ENCODE results near the gene PRKN.

Gene PRKN

GRCh38 chr6:161676586-161676985 is 1051.0 kb downstream of the PRKN start:
- Histone ChIP-seq H3K27me3 (replicated peaks; ENCODE audit: control insufficient read depth, insufficient read depth, low read length, poor library complexity, severe bottlenecking) (no peaks in the 10 kb centered on the region), H3K4me3 (ENCODE audit: insufficient read depth, low read depth, low read length, poor library complexity, severe bottlenecking) (no peak overlapping the region), H3K4me1 (ENCODE audit: control insufficient read depth, insufficient read depth, low read length, poor library complexity, severe bottlenecking) (no peaks in the 10 kb centered on the region), H3K36me3 (ENCODE audit: control insufficient read depth, insufficient read depth, low read length) (no peaks in the 10 kb centered on the region), H3K9me3 (ENCODE audit: control insufficient read depth, low read length) (no peaks in the 10 kb centered on the region), H3K27ac (ENCODE audit: insufficient read depth, low read length, poor library complexity, severe bottlenecking) (no peak overlapping the region)
- no peak for DNase-seq

GRCh38 chr6:161674930-161675682 is 1052.5 kb downstream of the PRKN start:
- no peak for DNase-seq
- no peaks in the 10 kb centered on the region for H3K36me3 ChIP-seq (ENCODE audit: control insufficient read depth, insufficient read depth, low read length)
- no peaks in the 10 kb centered on the region for H3K27me3 ChIP-seq (replicated peaks; ENCODE audit: control insufficient read depth, insufficient read depth, low read length, poor library complexity, severe bottlenecking)
- no peak overlapping the region for H3K27ac ChIP-seq (ENCODE audit: insufficient read depth, low read length, poor library complexity, severe bottlenecking)
- H3K9me3 ChIP-seq (ENCODE audit: control insufficient read depth, low read length), result no peaks in the 10 kb centered on the region
- H3K4me3 ChIP-seq (ENCODE audit: insufficient read depth, low read depth, low read length, poor library complexity, severe bottlenecking), result no peak overlapping the region
- H3K4me1 ChIP-seq (ENCODE audit: control insufficient read depth, insufficient read depth, low read length, poor library complexity, severe bottlenecking), result no peaks in the 10 kb centered on the region

GRCh38 chr6:161673026-161673425 is 1054.5 kb downstream of the PRKN start:
- no peaks in the 10 kb centered on the region for H3K9me3 ChIP-seq (ENCODE audit: control insufficient read depth, low read length)
- H3K27me3 ChIP-seq (replicated peaks; ENCODE audit: control insufficient read depth, insufficient read depth, low read length, poor library complexity, severe bottlenecking), result no peaks in the 10 kb centered on the region
- H3K36me3 ChIP-seq (ENCODE audit: control insufficient read depth, insufficient read depth, low read length), result no peaks in the 10 kb centered on the region
- no peak overlapping the region for H3K27ac ChIP-seq (ENCODE audit: insufficient read depth, low read length, poor library complexity, severe bottlenecking)
- H3K4me3 ChIP-seq (ENCODE audit: insufficient read depth, low read depth, low read length, poor library complexity, severe bottlenecking), result no peak overlapping the region
- DNase-seq, result no peak
- H3K4me1 ChIP-seq (ENCODE audit: control insufficient read depth, insufficient read depth, low read length, poor library complexity, severe bottlenecking), result no peaks in the 10 kb centered on the region

GRCh38 chr6:161671117-161671516 is 1056.4 kb downstream of the PRKN start:
- Histone ChIP-seq H3K4me3 (ENCODE audit: insufficient read depth, low read depth, low read length, poor library complexity, severe bottlenecking) (no peak overlapping the region), H3K36me3 (ENCODE audit: control insufficient read depth, insufficient read depth, low read length) (no peaks in the 10 kb centered on the region), H3K27me3 (replicated peaks; ENCODE audit: control insufficient read depth, insufficient read depth, low read length, poor library complexity, severe bottlenecking) (no peaks in the 10 kb centered on the region), H3K4me1 (ENCODE audit: control insufficient read depth, insufficient read depth, low read length, poor library complexity, severe bottlenecking) (no peaks in the 10 kb centered on the region), H3K27ac (ENCODE audit: insufficient read depth, low read length, poor library complexity, severe bottlenecking) (no peak overlapping the region), H3K9me3 (ENCODE audit: control insufficient read depth, low read length) (no peaks in the 10 kb centered on the region)
- no peak for DNase-seq

GRCh38 chr6:161668665-161669064 is 1058.9 kb downstream of the PRKN start:
- DNase-seq, result no peak
- no peaks in the 10 kb centered on the region for H3K9me3 ChIP-seq (ENCODE audit: control insufficient read depth, low read length)
- no peak overlapping the region for H3K27ac ChIP-seq (ENCODE audit: insufficient read depth, low read length, poor library complexity, severe bottlenecking)
- no peaks in the 10 kb centered on the region for H3K36me3 ChIP-seq (ENCODE audit: control insufficient read depth, insufficient read depth, low read length)
- H3K4me3 ChIP-seq (ENCODE audit: insufficient read depth, low read depth, low read length, poor library complexity, severe bottlenecking), result no peak overlapping the region
- H3K4me1 ChIP-seq (ENCODE audit: control insufficient read depth, insufficient read depth, low read length, poor library complexity, severe bottlenecking), result no peaks in the 10 kb centered on the region
- H3K27me3 ChIP-seq (replicated peaks; ENCODE audit: control insufficient read depth, insufficient read depth, low read length, poor library complexity, severe bottlenecking), result no peaks in the 10 kb centered on the region

DNA sequence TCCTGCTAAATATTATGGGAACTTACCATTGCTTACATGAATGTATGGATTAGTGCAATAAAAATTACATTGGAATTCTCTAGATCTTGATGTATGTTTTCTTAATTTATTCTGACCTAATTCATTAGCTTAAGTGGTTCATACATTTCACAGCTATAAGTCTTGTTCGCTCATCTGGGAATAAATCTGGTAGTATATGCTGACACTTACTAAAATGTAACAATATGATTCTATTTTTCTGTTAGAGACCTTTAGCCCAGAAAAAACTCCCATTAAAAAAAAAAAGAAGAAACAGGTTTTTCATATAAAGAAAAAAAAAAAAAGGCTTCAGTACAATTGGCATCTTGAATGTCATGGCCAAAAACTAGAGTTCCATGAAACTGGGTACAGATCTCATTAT is 1059.6 kb downstream of the PRKN start:
- Histone ChIP-seq H3K4me3 (ENCODE audit: insufficient read depth, low read depth, low read length, poor library complexity, severe bottlenecking) (no peak overlapping the region), H3K36me3 (ENCODE audit: control insufficient read depth, insufficient read depth, low read length) (no peaks in the 10 kb centered on the region), H3K27me3 (replicated peaks; ENCODE audit: control insufficient read depth, insufficient read depth, low read length, poor library complexity, severe bottlenecking) (no peaks in the 10 kb centered on the region), H3K4me1 (ENCODE audit: control insufficient read depth, insufficient read depth, low read length, poor library complexity, severe bottlenecking) (no peaks in the 10 kb centered on the region), H3K9me3 (ENCODE audit: control insufficient read depth, low read length) (no peaks in the 10 kb centered on the region), H3K27ac (ENCODE audit: insufficient read depth, low read length, poor library complexity, severe bottlenecking) (no peak overlapping the region)
- DNase-seq, result no peak

- no peak for DNase-seq
- Histone ChIP-seq H3K4me1 (ENCODE audit: control insufficient read depth, insufficient read depth, low read length, poor library complexity, severe bottlenecking) (no peaks in the 10 kb centered on the region), H3K27ac (ENCODE audit: insufficient read depth, low read length, poor library complexity, severe bottlenecking) (no peak overlapping the region), H3K4me3 (ENCODE audit: insufficient read depth, low read depth, low read length, poor library complexity, severe bottlenecking) (no peak overlapping the region), H3K36me3 (ENCODE audit: control insufficient read depth, insufficient read depth, low read length) (no peaks in the 10 kb centered on the region), H3K9me3 (ENCODE audit: control insufficient read depth, low read length) (no peaks in the 10 kb centered on the region), H3K27me3 (replicated peaks; ENCODE audit: control insufficient read depth, insufficient read depth, low read length, poor library complexity, severe bottlenecking) (no peaks in the 10 kb centered on the region)
Observed at GRCh38 chr6:161663682-161664081, 1063.9 kb downstream of the PRKN start.

GRCh38 chr6:161660666-161661571 is 1066.6 kb downstream of the PRKN start:
- Histone ChIP-seq H3K4me3 (ENCODE audit: insufficient read depth, low read depth, low read length, poor library complexity, severe bottlenecking) (no peak overlapping the region), H3K27ac (ENCODE audit: insufficient read depth, low read length, poor library complexity, severe bottlenecking) (no peak overlapping the region), H3K9me3 (ENCODE audit: control insufficient read depth, low read length) (no peaks in the 10 kb centered on the region), H3K36me3 (ENCODE audit: control insufficient read depth, insufficient read depth, low read length) (no peaks in the 10 kb centered on the region), H3K27me3 (replicated peaks; ENCODE audit: control insufficient read depth, insufficient read depth, low read length, poor library complexity, severe bottlenecking) (no peaks in the 10 kb centered on the region), H3K4me1 (ENCODE audit: control insufficient read depth, insufficient read depth, low read length, poor library complexity, severe bottlenecking) (no peaks in the 10 kb centered on the region)
- DNase-seq, result no peak

DNA sequence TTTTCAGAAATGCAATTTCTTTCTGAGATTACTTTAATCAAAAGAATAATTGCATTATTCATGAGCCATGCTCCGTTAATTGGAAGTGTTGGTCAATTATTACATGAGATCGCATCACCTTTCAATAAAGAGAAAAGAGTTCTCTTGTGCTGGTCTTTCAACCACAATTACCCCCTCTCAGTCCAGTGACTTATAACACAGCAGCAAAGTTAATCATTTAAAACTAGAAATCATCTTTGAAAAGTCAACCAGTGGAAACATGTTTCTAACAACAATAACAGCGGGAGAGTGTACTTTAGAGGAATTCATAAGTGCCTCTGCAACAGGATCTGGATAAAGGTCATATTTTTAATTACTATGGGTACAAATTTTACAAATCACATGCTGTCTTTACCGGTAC is 1069.4 kb downstream of the PRKN start:
- no peaks in the 10 kb centered on the region for H3K4me1 ChIP-seq (ENCODE audit: control insufficient read depth, insufficient read depth, low read length, poor library complexity, severe bottlenecking)
- no peak for DNase-seq
- no peaks in the 10 kb centered on the region for H3K27me3 ChIP-seq (replicated peaks; ENCODE audit: control insufficient read depth, insufficient read depth, low read length, poor library complexity, severe bottlenecking)
- no peaks in the 10 kb centered on the region for H3K36me3 ChIP-seq (ENCODE audit: control insufficient read depth, insufficient read depth, low read length)
- no peaks in the 10 kb centered on the region for H3K9me3 ChIP-seq (ENCODE audit: control insufficient read depth, low read length)
- no peak overlapping the region for H3K4me3 ChIP-seq (ENCODE audit: insufficient read depth, low read depth, low read length, poor library complexity, severe bottlenecking)
- H3K27ac ChIP-seq (ENCODE audit: insufficient read depth, low read length, poor library complexity, severe bottlenecking), result no peak overlapping the region

DNA sequence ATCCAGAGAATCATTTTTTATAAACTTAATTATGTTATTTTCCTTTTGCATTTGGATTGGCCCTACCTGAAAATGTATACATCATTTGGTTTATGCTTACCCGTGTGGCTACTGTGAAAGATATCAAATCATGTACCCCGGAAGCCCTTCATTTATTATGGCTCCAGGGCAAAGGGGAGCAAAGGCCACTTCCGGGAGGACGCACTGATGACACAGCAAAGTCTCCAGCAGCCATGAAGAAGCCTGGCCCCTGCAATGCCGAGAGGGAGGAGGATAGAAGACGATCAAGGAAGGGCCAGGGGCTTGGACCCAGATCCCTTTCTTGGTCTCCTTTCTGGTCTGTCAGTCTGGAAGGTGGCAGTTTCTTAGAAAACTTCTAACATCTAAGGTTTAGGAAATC is 1073.4 kb downstream of the PRKN start:
- no peak overlapping the region for H3K4me3 ChIP-seq (ENCODE audit: insufficient read depth, low read depth, low read length, poor library complexity, severe bottlenecking)
- H3K4me1 ChIP-seq (ENCODE audit: control insufficient read depth, insufficient read depth, low read length, poor library complexity, severe bottlenecking), result no peaks in the 10 kb centered on the region
- H3K9me3 ChIP-seq (ENCODE audit: control insufficient read depth, low read length), result no peaks in the 10 kb centered on the region
- H3K36me3 ChIP-seq (ENCODE audit: control insufficient read depth, insufficient read depth, low read length), result no peaks in the 10 kb centered on the region
- no peaks in the 10 kb centered on the region for H3K27me3 ChIP-seq (replicated peaks; ENCODE audit: control insufficient read depth, insufficient read depth, low read length, poor library complexity, severe bottlenecking)
- H3K27ac ChIP-seq (ENCODE audit: insufficient read depth, low read length, poor library complexity, severe bottlenecking), result no peak overlapping the region
- no peak for DNase-seq

Data from effector memory CD4-positive, alpha-beta T cell (primary cell).